HG03108 (cell line): Measurements from ENCODE around the gene DHX58.

Source experiments
- ATAC-seq: cut with Tn5 transposase; IDR thresholded peaks from one replicate; pipeline ENCODE4 v1.9.1; 2021; ENCODE audit warnings: moderate library complexity; ENCODE audit not compliant: unreplicated experiment

DHX58 gene

GRCh38 chr17:42087736-42088705 lies 24.5 kb downstream of the DHX58 start:
- no peak for ATAC-seq

GRCh38 chr17:42087042-42087701 lies 25.3 kb downstream of the DHX58 start:
- ATAC-seq, result no peak

GRCh38 chr17:42081516-42082129 lies 30.9 kb downstream of the DHX58 start:
- no peak for ATAC-seq

GRCh38 chr17:42079541-42079940 lies 33.0 kb downstream of the DHX58 start:
- no peak for ATAC-seq

- no peak for ATAC-seq
Observed at GRCh38 chr17:42078396-42079043, 34.0 kb downstream of the DHX58 start.

- no peak for ATAC-seq
Observed at GRCh38 chr17:42077755-42078154, 34.8 kb downstream of the DHX58 start.

GRCh38 chr17:42076797-42077559 lies 35.5 kb downstream of the DHX58 start:
- no peak for ATAC-seq

GRCh38 chr17:42075789-42076188 lies 36.7 kb downstream of the DHX58 start:
- no peak for ATAC-seq

GRCh38 chr17:42072323-42073187 lies 40.0 kb downstream of the DHX58 start:
- ATAC-seq, result no peak

- no peak for ATAC-seq
Observed at GRCh38 chr17:42071810-42072209, 40.7 kb downstream of the DHX58 start.

- ATAC-seq, result no peak
Observed at GRCh38 chr17:42068979-42069378, 43.5 kb downstream of the DHX58 start.

GRCh38 chr17:42067371-42068091 lies 45.0 kb downstream of the DHX58 start:
- ATAC-seq, result no peak

GRCh38 chr17:42065201-42065600 lies 47.3 kb downstream of the DHX58 start:
- ATAC-seq, result no peak

- no peak for ATAC-seq
Observed at GRCh38 chr17:42062681-42063080, 49.8 kb downstream of the DHX58 start.

GRCh38 chr17:42061646-42062487 lies 50.6 kb downstream of the DHX58 start:
- ATAC-seq, result no peak

GRCh38 chr17:42060231-42060630 lies 52.3 kb downstream of the DHX58 start:
- no peak for ATAC-seq

- no peak for ATAC-seq
Observed at GRCh38 chr17:42059815-42060214, 52.7 kb downstream of the DHX58 start.

- no peak for ATAC-seq
Observed at GRCh38 chr17:42058063-42058462, 54.5 kb downstream of the DHX58 start.
